ENCODE measurements around the gene KCNC3.

The KCNC3 gene

GRCh38 chr19:50329146-50329925, at the start of gene KCNC3:
Gene KCNC3 (minus strand): TSS chr19:50329377. CDS start chr19:50329082, 295 bp downstream.
- DNase-seq (ENCODE audit: low spot score) = peak; percentile 99

GRCh38 chr19:50378863-50379236, 49.7 kb upstream of the KCNC3 start:
- DNase-seq (ENCODE audit: low spot score) = no peak

- DNase-seq (ENCODE audit: low spot score) = no peak
Measured at GRCh38 chr19:50378169-50378862, 49.1 kb upstream of the KCNC3 start.

- DNase-seq (ENCODE audit: low spot score) = no peak
Measured at GRCh38 chr19:50377517-50377916, 48.3 kb upstream of the KCNC3 start.

GRCh38 chr19:50377051-50377461, 47.9 kb upstream of the KCNC3 start:
- no peak for DNase-seq (ENCODE audit: low spot score)

GRCh38 chr19:50376166-50377050, 47.2 kb upstream of the KCNC3 start, which contains the start of gene NR1H2:
Gene NR1H2 (plus strand): TSS chr19:50376457. CDS start chr19:50377606, 1,149 bp downstream.
- DNase-seq (ENCODE audit: low spot score) = peak; percentile 98

- DNase-seq (ENCODE audit: low spot score) = no peak
Measured at GRCh38 chr19:50371914-50372475, 42.8 kb upstream of the KCNC3 start.

- peak; percentile 88 for DNase-seq (ENCODE audit: low spot score)
Measured at GRCh38 chr19:50368649-50369570, 39.7 kb upstream of the KCNC3 start.

- DNase-seq (ENCODE audit: low spot score) = no peak
Measured at GRCh38 chr19:50365434-50366306, 36.5 kb upstream of the KCNC3 start, which contains the start of gene NAPSA. Gene NAPSA (minus strand): TSS chr19:50365639. CDS start chr19:50365621, 18 bp downstream.

- no peak for DNase-seq (ENCODE audit: low spot score)
Measured at GRCh38 chr19:50362656-50363424, 33.7 kb upstream of the KCNC3 start.

GRCh38 chr19:50362030-50362412, 32.8 kb upstream of the KCNC3 start:
- DNase-seq (ENCODE audit: low spot score) = no peak

GRCh38 chr19:50361290-50362029, 32.3 kb upstream of the KCNC3 start:
- no peak for DNase-seq (ENCODE audit: low spot score)

GRCh38 chr19:50359328-50359818, 30.2 kb upstream of the KCNC3 start:
- no peak for DNase-seq (ENCODE audit: low spot score)

GRCh38 chr19:50358483-50359327, 29.5 kb upstream of the KCNC3 start:
- DNase-seq (ENCODE audit: low spot score) = peak; percentile 66

- DNase-seq (ENCODE audit: low spot score) = peak; percentile 79
Measured at GRCh38 chr19:50357178-50358100, 28.3 kb upstream of the KCNC3 start.

GRCh38 chr19:50356691-50357177, 27.6 kb upstream of the KCNC3 start:
- no peak for DNase-seq (ENCODE audit: low spot score)

Measured in putamen (tissue), 1 donor.